T-helper 17 cell (primary cell): ENCODE measurements around the gene GARIN1A. TPM values are rescaled to one million over a fixed set of nuclear protein-coding genes. Genes with fewer than 3 reads are reported as not detected.

Source experiments
- ATAC-seq: fragments of 150-1000 bp; cut with Tn5 transposase; 2 replicates; pipeline ENCODE4 v1.10.0; 2021; ENCODE audit warnings: mild to moderate bottlenecking, moderate library complexity
- DNase-seq, 3 donors: peaks; one replicate each; pipeline versions ENCODE4 v3.0.0 to v3.0.0-alpha.2; 2020 to 2021
- H3K9me3 ChIP-seq: one replicate; pipeline ENCODE4 v1.7.0; 2013; ENCODE audit warnings: low read length, mild to moderate bottlenecking; ENCODE audit not compliant: control insufficient read depth, poor library complexity, severe bottlenecking
- H3K27ac Mint-ChIP-seq: one replicate; pipeline ENCODE4 v1.8.0; 2022; ENCODE audit warnings: mild to moderate bottlenecking, moderate library complexity, mixed read lengths
- H3K27me3 Mint-ChIP-seq: one replicate; pipeline ENCODE4 v1.8.0; 2022; ENCODE audit warnings: mixed read lengths
- H3K36me3 Mint-ChIP-seq: one replicate; pipeline ENCODE4 v1.8.0; 2022; ENCODE audit warnings: low read depth, mixed read lengths
- H3K4me1 Mint-ChIP-seq: one replicate; pipeline ENCODE4 v1.8.0; 2022; ENCODE audit warnings: mild to moderate bottlenecking, mixed read lengths
- H3K4me3 Mint-ChIP-seq: one replicate; pipeline ENCODE4 v1.8.0; 2022; ENCODE audit warnings: mild to moderate bottlenecking, moderate library complexity, mixed read lengths
- total RNA-seq, 4 donors: library from RNA in 2 of 4; stranded (reverse) in 2 of 4; gene quantifications; one replicate each; pipeline ENCODE4 v1.2.3 and lab custom pipeline; 2022 to 2026

Gene GARIN1A
- total RNA-seq, 2 donors from 2014 or later = 0.80 to 1.4 TPM

DNA sequence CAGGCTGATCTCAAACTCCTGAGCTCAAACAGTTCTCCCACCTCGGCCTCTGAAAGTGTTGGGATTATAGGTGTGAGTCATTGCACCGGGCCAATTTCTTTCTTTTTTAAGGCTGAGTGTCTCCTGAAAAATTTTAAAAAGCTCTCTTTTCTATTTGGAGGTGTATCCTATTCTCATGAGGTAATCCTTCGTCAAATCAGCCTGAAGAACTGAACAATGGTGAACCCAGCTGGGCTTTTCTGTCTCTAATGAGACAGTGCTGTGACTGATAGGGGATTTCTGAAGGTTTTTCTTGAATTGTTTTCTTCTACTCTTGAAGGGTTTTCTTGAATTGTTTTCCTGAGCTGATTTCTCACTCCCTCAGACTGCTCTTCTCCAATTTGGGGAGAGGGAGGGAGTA lies 36.1 kb downstream of the GARIN1A start:
- ATAC-seq = no peak
- no peak overlapping the region for H3K27ac Mint-ChIP-seq
- H3K4me1 Mint-ChIP-seq = peaks cover 4% of the 10 kb centered on the region

DNA sequence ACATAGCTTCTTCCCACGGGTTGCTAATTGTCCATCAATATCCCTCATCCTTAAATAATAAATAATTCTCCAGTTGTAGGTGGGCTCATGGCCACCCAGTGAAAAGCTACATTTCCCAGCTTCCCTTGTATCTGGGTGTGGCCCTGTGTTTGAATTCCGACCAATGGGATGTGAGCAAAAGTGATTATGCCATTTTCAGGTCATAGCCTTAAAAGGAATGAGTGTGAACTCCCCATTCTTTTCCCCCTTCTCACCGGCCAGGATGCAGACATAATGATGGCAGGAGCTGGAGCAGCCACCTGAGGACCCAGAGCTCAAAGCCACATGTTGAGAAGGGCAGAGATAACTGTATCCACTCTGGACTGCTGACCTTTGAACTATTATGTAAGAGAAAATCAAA lies 36.7 kb downstream of the GARIN1A start:
- Mint-ChIP-seq H3K4me3 (no peak overlapping the region), H3K27ac (no peak overlapping the region), H3K36me3 (no peaks in the 10 kb centered on the region), H3K27me3 (peaks cover 6% of the 10 kb centered on the region), H3K4me1 (peaks cover under 1% of the 10 kb centered on the region)
- ATAC-seq (no peak), DNase-seq (no peak)
- no peaks in the 10 kb centered on the region for H3K9me3 ChIP-seq

More for the DNA sequence above, 36.1 kb downstream of the GARIN1A start:
- no peaks in the 10 kb centered on the region for H3K36me3 Mint-ChIP-seq
- H3K4me3 Mint-ChIP-seq = no peak overlapping the region
- DNase-seq = no peak
- H3K27me3 Mint-ChIP-seq = peaks cover 9% of the 10 kb centered on the region
- H3K9me3 ChIP-seq = no peaks in the 10 kb centered on the region

DNA sequence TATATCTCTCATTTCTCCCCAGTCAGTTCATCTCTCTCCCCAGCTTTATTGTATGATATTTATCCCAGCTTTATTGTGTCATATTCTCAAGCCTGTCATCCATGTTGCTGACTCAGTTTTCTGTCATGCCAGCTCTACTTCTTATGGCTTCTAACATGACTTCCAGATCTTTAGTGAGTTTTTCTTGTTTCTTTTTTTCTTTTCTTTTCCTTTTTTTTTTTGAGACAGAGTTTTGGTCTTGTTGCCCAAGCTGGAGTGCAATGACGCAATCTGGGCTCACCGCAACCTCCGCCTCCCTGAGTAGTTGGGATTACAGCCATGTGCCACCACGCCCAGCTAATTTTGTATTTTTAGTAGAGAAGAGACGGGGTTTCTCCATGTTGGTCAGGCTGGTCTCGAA lies 38.4 kb downstream of the GARIN1A start:
- H3K27ac Mint-ChIP-seq = no peak overlapping the region
- no peak overlapping the region for H3K4me3 Mint-ChIP-seq
- DNase-seq = no peak

DNA sequence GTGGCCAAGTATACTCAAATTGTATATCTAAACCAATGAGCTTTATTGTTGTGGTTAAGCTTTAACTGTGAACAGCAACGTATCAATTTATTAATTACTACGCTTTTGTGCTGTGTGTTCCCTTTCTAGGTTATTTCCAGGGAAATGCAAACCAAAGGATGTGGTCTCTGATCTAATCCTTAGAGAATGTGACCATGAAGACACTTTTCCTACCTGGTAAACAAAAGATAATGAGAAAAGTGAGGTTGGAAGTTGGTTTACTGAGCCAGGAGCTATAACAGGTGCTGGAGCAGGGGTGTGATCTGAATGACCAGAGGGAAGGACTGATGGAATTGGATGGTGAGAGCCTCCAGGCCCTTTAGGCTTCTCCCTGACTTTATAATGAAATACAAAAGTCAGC lies 41.7 kb downstream of the GARIN1A start:
- ATAC-seq = no peak
- H3K27ac Mint-ChIP-seq = no peak overlapping the region
- peaks cover 2% of the 10 kb centered on the region for H3K36me3 Mint-ChIP-seq
- no peak for DNase-seq
- no peak overlapping the region for H3K4me3 Mint-ChIP-seq
- no peaks in the 10 kb centered on the region for H3K9me3 ChIP-seq
- peaks cover 33% of the 10 kb centered on the region for H3K27me3 Mint-ChIP-seq
- H3K4me1 Mint-ChIP-seq = no peaks in the 10 kb centered on the region

More for the DNA sequence above, 38.4 kb downstream of the GARIN1A start:
- H3K27me3 Mint-ChIP-seq = peaks cover 15% of the 10 kb centered on the region
- no peaks in the 10 kb centered on the region for H3K36me3 Mint-ChIP-seq
- no peaks in the 10 kb centered on the region for H3K4me1 Mint-ChIP-seq
- H3K9me3 ChIP-seq = no peaks in the 10 kb centered on the region
- no peak for ATAC-seq

DNA sequence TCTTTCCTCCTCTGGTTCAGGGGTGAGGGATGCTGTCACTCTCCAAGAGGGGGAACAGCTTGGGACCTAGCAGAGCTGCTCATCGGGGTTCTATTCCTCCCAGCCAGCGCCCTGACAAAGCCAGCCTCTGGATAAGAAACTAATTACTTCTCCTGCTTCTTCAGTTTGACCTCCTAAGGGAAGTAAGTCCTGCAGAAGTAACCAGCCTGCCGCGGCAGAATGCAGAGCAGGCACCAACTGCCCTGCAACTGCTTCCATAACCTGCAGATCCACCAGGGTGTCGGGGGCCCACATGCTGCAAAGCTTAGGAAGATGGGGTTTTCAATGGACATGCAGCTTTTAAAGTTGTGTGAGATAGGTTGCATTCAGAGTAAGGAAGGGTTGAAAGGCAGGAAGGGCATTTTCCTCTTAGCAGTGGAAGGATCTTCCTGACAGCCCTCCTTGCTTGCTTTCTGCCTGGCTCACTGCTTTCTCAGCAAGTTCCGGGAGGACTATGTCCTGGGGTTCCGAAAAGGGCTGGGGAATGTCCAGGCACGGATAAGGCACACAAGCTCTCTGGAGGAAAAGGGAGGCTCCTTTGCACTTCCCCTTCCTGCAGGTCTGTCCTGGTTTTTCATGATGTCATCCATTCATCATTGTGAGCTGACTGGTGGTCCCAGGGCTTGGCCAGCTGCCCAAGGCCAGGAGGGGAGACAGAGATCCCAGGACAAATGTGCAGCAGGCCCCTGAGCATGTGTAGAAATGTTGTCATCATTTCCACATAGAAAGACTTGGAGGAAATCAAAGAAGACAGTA lies 42.8 kb downstream of the GARIN1A start:
- DNase-seq (no peak), ATAC-seq (no peak)
- H3K27ac Mint-ChIP-seq = no peak overlapping the region
- no peaks in the 10 kb centered on the region for H3K4me1 Mint-ChIP-seq
- H3K4me3 Mint-ChIP-seq = no peak overlapping the region
- H3K36me3 Mint-ChIP-seq = peaks cover 2% of the 10 kb centered on the region
- H3K9me3 ChIP-seq = no peaks in the 10 kb centered on the region
- peaks cover 33% of the 10 kb centered on the region for H3K27me3 Mint-ChIP-seq

DNA sequence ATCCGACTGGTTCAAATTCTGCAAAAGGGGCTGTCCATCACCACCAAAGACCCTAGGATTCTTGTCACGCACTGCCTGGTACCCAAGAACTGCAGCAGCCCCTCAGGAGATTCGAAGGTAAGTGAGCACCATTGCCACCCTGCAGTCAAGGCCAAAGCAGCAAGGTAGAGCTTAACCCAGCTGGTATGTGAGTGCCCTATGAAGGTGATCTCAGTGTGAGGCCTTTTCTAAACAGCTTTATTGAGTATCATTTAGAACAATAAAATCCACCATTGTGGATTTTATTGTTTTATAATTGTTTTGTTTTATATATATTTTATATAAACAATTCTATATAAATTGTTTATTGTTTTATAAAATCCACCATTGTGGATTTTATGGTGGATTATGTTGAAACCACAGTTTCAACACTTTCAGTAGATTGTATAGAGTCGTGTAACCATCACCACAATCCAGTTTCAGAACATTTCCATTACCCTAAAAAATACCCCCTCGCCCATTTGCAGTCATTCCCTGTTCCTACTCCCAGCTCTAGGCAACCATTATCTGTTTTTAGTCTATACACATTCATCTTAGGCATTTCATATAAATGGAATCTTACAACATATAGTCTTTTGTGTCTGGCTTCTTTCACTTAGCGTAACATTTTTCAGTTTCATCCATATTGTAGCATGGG lies 47.0 kb downstream of the GARIN1A start:
- H3K27me3 Mint-ChIP-seq = peaks cover 33% of the 10 kb centered on the region
- no peak for DNase-seq
- no peaks in the 10 kb centered on the region for H3K4me1 Mint-ChIP-seq
- H3K9me3 ChIP-seq = no peaks in the 10 kb centered on the region
- H3K36me3 Mint-ChIP-seq = peaks cover 2% of the 10 kb centered on the region
- ATAC-seq = no peak
- no peak overlapping the region for H3K4me3 Mint-ChIP-seq
- H3K27ac Mint-ChIP-seq = no peak overlapping the region

DNA sequence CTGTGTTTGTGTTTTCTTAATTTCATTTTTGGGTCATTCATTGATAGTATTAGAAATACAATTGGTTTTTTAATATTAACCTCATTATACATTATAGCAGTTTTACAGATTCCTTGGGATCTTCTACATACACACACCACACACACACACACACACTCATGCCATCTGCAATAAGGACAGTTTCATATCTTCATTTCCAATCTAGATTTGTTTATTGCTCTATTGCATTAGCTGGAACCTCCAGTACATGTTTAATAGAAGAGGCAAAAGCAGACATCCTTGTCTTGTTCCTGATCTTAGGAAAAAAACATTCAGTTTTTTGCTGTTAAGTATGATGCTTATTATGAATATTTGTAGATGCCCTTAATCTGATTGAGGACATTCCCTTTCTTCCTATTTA lies 49.3 kb downstream of the GARIN1A start:
- no peak for ATAC-seq

More for the DNA sequence above, 49.3 kb downstream of the GARIN1A start:
- H3K9me3 ChIP-seq = no peaks in the 10 kb centered on the region
- Mint-ChIP-seq H3K27ac (no peak overlapping the region), H3K4me1 (peaks cover 2% of the 10 kb centered on the region), H3K27me3 (peaks cover 36% of the 10 kb centered on the region), H3K4me3 (no peak overlapping the region), H3K36me3 (peaks cover 6% of the 10 kb centered on the region)
- DNase-seq = no peak

Other genes starting within 250 kb of the GARIN1A start
- gene HILPDA, start 216.4 kb upstream of the GARIN1A start, total RNA-seq = 1 to 10 TPM in 1 of 2 donors, under 1 TPM in 1; 0.96 to 1.1 TPM
- 10 to 100 TPM; 15.8 to 19.9 TPM for gene METTL2B, start 195.5 kb upstream of the GARIN1A start, total RNA-seq
- 10 to 100 TPM; 19.9 to 28.1 TPM for gene CALU, start 67.1 kb downstream of the GARIN1A start, total RNA-seq
- not detected for gene OPN1SW, start 103.5 kb downstream of the GARIN1A start, total RNA-seq
- gene CCDC136, start 119.7 kb downstream of the GARIN1A start, total RNA-seq = 1 to 10 TPM; 7.5 to 7.7 TPM
- under 1 TPM; 0.05 TPM for gene FLNC, start 158.1 kb downstream of the GARIN1A start, total RNA-seq
- 10 to 100 TPM; 62.5 to 68.7 TPM for gene ATP6V1F, start 190.6 kb downstream of the GARIN1A start, total RNA-seq
- 1 to 10 TPM in 1 of 2 donors, under 1 TPM in 1; 0.23 to 1.2 TPM for gene KCP, start 238.4 kb downstream of the GARIN1A start, total RNA-seq